NCI-H146 treated with DMSO at 0.1 percent for 48 hours (cell line): Measurements from ENCODE around the gene MORN1.

Experiments
- DNase-seq: peaks from one replicate; lab custom pipeline; 2025; ENCODE audit not compliant: unreplicated experiment; lab: John Stamatoyannopoulos, UW

Gene MORN1

GRCh38 chr1:2282556-2283270 is 108.6 kb downstream of the MORN1 start:
- no peak for DNase-seq

DNA sequence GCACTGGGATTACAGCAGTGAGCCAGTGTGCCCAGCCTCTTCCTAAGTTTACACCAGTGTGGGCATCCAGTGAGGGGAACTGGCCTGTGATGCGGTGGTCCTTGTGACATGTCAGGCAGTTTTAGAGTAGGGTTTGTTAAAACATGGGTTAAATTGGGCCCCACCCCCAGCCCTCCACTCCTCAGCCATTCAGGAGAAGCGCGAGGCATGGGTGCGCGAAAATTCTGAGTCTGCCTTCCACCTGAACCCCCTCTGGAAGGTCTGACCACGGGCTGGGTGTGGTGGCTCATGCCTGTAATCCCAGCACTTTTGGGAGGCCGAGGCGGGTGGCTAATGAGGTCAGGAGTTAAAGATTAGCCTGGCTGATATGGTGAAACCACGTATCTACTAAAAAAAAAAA is 111.5 kb downstream of the MORN1 start:
- DNase-seq = no peak

DNA sequence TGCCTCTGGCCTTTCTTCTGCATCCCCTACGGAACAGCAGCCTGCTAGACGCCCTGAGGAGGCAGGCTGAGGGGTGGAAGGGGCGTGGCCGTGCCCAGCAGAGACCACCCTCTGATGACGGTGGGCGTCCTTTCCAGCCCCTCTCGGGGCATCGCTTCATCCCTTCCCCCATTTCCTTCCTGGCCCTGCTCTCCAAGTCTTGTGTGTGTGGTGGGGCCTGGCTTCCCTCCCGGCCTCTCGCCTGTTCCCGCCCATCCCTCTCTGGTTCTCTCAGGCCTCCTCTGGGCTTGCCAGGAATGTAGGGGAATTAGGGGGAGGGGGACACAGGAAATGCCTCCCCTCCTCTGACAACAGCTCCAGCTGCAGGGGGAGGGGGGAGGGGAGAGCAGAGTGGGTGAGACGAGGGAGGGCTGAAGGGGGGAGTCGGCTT is 112.1 kb downstream of the MORN1 start:
- DNase-seq = no peak

DNA sequence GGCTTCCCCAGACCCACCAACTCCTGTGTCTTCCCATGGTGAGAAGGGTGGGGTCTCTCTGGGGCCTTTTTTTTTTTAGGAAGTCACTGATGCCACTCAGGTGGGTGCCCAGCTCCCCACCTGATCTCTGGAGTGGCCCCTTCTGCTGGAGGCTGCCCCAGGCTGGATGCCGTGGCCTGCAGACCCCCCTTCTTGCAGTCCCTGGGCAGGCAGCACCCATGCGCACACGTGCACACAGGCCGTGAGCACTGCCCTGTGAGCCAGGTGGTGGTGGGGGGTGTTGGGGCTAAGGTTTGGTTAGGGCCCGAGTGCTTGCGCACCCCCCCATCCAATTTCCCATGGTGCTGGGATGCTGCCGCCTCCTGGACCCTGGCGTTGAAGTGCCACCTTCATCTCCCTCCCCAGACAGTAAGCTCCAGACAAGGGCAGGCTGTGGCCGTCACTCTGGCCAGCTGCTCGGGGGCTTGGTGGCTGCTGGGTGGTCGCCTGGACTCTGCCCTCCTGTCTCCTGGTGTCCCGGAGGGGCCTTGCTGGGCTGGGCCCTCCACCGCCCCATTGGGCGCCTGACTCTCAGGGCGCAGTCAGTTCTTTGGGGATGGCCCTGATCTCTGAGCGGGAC is 112.7 kb downstream of the MORN1 start:
- DNase-seq = no peak

GRCh38 chr1:2277741-2278488 is 113.4 kb downstream of the MORN1 start:
- DNase-seq = no peak

DNA sequence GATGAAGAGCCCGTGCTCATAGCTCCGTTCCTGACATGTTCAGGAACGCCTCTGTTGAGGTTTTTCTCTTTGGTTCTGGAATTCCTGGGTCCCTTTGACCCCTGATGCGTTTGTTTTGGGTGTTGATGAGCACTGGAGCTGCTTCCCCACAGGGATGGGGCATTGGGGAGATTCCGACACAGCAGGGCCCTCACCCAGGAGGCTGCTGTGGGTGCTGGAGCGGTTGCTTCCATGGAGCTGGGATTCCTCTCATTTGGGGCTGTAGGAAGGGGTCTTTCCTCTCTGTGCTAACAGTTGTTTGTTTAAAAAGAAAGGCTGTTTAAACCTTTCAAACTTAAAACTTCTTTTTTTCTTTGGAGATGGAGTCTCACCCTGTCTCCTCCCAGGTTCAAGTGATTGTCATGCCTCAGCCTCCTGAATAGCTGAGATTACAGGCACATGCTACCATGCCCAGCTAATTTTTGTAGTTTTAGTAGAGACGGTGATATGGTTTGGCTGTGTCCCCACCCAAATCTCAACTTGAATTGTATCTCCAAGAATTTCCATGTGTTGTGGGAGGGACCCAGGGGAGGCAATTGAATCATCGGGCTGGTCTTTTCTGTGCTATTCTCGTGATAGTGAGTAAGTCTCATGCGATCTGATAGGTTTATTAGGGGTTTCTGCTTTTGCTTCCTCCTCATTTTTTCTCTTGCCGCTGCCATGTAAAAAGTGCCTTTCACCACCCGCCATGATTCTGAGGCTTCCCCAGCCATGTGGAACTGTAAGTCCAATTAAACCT is 114.4 kb downstream of the MORN1 start:
- DNase-seq = no peak

DNA sequence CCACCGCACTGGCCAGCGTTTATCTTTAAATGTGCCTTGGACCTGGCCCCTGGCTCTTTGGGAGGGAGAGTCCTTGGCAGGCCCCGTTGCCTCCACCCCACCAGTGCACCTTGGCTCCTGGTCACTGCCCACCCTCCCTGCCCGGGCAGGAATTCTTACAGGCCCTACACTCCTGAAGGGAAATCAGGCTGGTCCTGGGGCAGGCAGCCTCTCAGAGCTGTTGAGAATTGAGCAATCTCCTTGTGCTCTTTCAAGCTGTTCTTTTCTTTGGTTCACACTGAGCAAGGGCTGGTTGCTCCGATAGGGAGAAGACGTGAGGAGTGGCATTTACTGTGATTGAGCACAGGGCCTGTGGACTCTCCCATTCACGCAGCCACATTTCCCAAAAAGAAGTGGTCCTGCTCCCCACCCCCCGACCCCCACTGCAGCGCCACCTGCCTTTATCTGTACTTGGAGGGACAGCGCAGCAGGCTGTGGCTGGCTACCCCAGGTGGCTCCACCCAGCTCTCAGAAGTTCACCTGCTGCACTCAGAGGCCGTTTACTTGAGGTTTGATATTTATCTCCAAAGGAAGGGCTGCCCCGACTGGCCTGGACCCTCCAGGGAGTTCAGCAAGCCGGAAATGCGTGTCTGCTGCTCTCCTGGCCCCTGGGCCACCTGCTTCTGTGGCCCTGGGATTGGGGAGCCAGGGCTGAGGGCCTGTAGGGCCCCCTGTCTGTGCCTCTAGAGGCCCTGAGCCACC is 115.4 kb downstream of the MORN1 start:
- DNase-seq = no peak

DNA sequence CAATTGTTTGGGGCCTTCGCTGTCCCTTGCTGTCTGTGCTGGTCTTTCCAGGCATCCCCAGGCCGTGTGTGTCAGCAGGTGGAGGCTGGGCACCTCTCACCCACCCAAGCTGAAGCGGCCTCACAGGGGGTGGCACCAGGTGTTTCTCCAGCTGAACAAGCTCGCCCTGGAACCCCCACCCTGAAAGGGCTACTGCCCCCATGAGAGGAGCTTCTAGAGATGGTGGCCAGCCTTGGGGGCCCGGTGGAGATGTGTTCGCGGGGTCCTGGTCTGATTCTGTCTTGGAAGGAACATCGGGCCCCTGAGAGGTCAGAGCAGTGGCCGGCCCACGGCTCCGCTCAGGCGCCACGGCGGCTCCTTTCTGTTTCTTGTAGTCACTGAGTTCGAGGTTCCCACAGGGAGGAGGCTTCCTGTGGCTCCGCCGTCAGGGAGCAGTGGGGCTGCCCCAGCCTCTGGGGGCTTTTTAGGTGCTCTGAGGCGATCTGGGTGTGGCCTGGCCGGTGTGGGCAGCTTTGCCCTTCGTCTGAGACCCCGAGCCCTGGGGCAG is 116.4 kb downstream of the MORN1 start:
- DNase-seq = no peak

DNA sequence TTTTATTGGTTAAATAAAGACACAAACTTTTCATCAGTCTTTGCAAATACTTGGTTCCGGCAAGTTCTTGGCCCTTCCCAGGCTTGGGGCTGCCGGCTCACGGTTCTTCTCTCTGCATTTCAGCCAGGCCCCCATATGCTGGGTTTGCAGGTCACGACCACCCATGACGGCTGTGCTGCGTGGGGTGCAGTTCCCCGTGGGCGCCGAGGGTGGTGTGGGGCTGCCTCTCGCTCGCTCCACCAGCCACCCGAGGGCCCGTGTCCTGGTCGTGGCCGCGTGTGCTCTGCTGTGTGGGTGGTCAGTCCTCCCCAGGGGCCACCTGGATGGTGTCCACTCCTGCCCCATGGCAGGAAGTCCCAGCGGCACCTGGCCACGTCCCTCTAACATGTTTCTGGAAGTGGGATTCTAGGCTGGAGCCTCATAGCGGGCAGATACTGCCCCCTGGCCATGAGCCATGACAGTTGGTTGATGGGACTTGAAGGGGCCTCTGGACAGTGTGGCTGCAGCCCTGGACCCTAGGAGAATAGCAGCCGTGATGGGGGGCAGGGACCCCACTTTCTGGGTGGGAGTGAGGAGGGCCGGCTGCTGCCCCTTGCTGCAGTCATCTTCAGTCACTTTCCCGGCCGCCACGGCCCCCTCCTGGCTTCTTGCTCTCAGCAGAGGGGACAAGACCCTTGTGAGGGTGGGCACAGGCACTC is 117.0 kb downstream of the MORN1 start:
- no peak for DNase-seq

DNA sequence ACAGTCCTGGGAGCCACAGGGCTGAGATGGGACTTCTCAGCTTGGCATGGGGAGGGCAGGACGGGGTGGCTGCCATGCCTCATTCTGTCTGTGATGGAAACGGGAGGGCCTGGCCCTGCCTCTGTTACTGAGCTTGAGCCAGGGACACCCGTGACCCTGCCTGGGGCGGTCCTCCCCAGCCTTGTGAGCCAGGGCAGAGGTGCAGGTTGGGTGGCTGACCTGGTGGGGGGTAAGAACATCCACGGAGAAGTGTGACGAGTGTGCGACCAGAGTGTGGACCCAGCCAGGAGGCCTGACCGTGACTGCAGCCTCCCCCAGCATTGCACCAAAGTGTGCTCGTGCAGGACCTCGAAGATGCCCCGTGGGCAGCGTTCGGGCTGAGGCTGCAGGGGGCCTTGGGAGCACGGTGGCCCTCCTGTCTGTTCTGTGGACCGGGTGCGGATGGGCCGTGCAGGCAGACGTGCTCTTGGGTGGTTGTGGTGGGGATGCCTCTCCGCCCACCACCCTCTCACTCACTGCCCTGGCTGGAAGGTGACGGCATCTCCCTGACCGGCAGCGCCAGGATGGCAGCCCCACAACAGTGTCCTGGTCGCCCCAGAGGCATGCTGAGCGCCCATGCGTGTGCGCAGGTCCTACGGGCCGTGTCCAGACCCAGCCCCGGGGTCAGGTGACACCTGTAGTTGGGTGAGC is 117.8 kb downstream of the MORN1 start:
- DNase-seq = no peak

GRCh38 chr1:2272686-2273400 is 118.5 kb downstream of the MORN1 start:
- no peak for DNase-seq

DNA sequence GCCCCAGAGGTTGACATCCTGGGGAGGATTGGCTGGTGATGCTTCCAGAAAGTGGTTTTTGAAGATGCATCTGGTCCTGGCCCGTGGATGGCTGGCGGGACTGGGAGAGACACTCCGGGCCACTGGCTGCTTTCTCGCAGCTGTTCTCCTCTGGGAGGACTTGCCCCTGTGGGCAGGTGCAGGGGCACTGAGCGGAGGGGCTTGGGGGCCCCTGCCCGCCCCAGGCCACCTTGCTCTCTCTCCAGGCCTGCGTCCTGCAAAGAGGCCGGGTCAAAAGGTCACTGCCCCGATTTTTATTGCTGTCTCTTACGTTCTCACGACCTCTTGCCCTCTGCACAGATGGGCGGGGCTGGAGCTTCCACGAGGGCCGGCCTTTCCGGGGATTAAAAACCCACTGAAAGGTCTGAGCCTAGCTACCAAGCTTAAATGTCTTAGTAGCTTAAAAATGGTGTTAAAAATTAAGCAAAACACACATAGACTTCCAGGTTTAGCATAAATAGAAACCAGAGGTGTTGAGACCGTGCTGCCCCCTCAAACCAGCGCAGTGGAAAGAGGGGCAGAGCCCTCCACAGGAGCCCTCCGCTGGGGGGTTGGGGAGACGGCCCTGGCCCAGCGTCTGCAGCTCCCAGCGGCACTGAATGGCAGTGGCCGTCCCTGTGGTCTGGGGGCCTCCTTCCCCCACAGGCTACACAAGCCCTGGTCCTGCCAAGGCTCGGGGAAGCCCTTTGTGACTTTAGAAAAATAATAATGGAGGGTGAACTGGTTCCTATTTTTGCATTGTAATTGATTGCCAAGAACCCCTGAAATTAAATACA is 119.3 kb downstream of the MORN1 start:
- DNase-seq = no peak
